Hematopoietic multipotent progenitor cell (in vitro differentiated cells): ENCODE results near the gene NOS2. TPM values are rescaled to one million over a fixed set of nuclear protein-coding genes. Genes with fewer than 3 reads are reported as not detected.

Experiments
- DNase-seq, 3 donors: peaks; one replicate each; pipeline ENCODE4 v3.0.0-alpha.2; 2011 to 2015; ENCODE audit warnings: low read depth in 2 of 3, low spot score in 2 of 3
- total RNA-seq: library from RNA; depleted of rRNA; stranded (reverse); fragments of >200 nt; gene quantifications from one replicate; pipeline ENCODE4 v1.2.3, GENCODE V29; 2012

The NOS2 gene
- total RNA-seq, 1 donor, result under 0.01 TPM

DNA sequence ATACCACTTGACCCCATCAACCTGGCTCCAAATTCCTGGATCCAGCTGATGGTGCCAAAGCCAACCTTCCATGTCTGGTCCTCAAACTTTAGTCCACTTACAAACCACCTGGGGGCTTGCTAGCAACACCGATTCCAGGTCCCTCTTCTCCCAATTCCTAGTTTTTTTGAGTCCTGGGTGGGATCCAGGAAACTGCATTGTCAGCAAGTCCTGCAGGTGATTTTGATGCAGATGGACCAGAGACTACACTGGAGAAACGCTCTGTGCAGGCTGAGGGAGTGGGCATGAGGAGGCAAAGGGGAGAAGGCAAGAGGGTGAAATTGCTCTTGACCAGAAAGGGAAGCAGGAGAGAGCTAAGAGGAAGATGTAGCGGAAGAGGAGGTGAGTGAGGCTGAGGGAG is 21.0 kb upstream of the NOS2 start:
- no peak for DNase-seq

DNA sequence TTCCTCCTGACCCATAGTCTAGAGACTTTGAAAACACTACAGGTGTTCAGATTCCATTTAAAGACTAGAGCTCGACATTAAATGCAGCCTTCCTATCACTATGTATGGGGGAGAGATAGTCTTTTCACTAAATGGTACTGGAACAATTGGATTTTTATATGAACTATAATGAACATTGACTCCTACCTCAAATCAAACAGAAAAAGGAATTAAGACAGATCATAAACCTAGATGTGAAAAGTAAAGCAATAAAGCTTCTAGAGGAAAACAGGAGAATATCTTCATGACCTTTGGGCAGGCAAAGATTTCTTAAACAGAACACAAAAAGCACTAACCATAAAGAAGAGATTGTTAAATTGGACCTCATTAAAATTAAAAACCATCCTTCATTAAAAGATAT is 18.8 kb upstream of the NOS2 start:
- no peak for DNase-seq

DNA sequence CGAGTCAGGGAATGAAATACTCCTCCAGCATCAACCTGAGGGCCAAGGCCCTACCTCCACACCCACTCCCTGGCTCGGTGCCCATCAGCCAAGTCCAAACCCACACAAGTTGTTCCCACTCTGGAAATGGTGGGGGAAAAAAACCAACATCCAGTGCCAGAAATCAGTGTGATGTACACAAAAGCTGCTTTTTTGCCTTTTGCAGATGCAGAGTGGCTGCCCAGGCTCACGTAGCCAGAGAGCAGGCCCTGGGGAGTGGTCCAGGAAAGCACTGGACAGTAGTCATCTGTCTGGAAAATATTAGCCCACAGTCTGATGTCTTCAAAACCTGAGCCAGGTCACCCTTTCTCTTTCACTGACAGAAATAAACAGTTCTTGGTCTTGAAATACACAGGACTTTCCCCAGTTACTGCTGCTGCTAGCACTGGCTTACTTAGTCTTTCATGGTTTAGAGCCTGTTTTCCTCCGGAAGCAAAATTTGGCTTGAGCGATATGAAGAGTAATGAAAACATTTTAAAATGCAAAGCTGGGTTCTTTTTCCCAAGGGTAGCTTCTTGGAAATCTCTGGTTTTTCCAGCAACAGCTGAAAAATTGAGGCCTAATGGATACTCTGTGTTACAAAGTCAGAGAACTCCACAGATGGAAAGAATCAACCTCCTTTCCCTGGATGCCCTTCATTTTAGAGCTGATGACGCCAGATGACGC is 18.2 kb upstream of the NOS2 start:
- DNase-seq, result no peak

DNA sequence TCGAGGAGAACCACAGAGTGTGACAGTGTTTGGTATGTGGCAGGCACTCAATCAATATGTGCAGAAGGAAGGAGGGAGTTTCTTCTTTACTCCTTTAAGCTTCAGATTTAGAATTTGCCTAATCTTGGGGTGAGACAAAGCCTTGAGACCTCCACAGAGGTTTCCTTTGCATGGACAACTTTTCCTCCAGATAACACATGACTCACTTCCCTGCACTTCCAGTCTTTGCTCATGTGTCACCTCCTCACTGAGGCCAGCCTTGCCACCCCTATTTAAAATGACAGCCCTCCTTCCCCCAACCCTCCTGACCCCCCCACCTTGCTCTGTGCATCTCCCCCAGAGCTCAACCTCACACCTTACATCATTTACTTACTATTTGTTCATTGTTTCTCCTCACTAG is 17.4 kb upstream of the NOS2 start:
- DNase-seq, result no peak

DNA sequence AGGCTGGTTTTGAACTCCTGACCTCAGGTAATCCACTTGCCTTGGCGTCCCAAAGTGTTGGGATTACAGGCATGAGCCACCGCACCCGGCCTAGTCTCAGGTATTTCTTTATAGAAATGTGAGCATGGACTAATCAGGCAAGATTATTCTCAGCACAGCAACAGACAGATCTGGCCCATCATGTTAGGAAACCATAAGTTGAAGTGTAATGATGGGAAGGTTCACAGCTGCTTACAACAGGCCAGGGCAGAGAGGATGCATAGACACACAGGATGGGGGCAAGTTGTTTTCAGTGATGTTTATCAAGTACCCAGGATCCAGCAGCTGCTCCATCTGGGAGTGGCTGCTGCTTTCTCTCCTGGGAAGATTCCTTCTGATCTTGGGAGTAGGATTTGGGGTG is 16.6 kb upstream of the NOS2 start:
- no peak for DNase-seq

DNA sequence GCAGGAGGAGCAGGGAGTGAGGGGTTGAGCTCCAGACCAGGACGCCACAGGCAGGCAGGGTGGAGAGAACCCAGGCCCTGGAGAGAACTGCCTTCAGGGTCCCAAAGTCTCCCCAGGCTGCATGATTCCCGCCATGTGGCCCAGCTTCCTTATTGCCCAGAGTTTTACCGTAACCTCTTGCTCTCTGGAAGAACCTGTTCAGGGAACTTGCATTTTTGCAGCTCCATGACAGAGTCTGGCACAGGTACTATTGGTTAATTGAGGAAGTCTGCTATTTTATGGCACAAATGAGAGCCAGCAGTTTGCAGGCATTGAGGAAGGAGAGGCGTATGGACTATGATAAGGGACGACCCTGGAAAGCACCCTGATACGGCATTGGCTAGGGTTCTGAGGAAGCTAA is 11.6 kb upstream of the NOS2 start:
- DNase-seq, result no peak

DNA sequence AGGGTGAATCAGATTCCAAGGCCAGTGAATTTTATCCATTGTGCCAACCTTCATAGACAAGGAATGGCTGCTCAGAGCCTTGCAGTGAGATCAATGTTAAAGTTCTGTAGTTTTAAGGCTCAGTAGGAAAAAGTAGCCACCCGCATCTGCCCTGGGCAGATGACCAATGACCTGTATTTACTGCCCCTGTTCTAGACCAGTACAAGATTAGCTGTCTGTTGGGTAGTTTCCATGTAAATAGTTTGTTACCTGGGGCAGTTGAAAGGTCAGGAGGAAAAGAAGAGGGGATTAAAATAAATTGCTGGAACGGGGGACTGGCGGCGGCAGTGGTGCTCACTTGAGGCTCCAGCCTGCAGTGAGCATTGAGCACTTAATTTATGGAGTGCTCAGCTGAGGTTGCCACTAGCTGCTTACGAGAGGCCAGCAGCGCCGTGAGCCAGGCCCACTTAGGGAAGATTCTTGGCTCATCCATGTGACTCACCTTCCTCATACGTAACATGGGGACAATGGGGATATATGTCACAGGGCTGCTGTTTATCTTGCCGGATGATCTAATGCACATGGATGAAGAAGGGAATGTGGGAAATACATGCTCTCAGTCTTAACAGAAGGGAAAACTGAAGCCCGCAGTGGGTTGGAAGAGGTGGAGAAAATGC is 10.7 kb upstream of the NOS2 start:
- DNase-seq, result no peak

DNA sequence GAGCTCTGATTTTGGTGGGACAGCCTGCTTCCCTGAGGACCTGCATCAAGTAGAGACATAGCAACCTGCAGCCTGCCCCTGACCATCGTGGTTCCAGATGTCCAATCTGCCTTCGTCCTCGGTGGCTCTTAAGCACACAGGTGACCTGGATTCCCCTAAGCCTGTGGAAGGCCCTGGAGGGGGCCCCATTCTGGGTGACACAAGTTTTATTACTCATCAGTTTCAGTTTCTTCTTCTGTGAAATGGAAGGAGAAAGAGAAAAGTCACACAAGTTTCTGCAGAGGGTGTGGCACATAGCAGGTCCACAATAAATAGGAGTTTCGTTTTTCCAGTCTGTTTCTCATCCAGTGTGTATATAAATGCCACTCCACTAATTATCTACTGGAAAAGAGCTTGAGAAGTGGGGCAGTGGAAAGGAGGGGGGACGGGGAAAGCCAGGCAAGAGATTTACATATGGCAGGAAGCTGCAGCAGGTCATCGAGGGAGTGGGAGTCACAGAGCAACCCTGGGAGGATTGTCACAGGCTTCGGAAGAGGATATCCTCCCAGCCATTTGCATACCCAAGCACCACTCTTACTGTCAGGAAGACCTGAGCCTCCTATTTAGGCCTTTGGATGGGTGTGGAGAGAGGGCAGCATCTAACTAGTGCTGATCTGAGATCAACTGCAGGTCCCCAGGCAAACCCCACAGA is 10.0 kb upstream of the NOS2 start:
- no peak for DNase-seq

DNA sequence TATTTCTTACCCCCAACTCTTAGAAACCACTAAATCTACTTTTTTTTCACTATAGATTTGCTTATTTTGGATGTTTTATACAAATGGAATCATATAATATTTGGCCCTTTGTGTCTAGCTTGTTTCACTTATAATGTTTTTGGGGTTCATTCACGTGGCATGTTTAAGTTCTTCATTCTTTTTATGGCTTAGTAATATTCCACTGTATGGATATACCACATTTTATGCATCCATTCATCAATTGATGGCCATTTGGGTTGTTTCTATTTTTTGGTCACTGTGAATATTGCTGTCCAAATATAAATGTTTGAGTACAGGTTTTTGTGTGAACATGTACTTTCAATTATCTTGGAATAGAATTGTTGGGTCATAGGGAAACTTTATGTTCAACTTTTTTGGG is 9.2 kb upstream of the NOS2 start:
- no peak for DNase-seq

DNA sequence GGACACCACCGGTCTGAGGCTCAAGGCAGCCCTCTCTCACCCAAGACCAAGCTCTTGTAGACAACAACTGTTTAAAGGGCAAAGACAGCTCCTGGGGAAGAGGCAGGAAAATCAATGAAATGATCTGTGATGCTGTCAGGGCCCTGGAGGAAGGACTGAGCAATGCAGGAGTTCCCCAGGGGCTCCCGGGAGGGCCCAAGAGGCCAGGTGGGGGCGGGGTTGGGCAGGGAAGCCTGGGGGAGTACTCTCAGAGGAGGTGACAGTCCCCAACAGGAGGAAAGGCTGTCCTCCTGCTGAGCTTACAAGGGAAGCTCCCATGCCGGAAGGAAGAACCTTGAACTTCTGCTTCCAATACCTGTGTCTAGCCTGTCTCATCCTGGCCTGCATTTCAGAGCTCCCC is 8.3 kb upstream of the NOS2 start:
- no peak for DNase-seq

DNA sequence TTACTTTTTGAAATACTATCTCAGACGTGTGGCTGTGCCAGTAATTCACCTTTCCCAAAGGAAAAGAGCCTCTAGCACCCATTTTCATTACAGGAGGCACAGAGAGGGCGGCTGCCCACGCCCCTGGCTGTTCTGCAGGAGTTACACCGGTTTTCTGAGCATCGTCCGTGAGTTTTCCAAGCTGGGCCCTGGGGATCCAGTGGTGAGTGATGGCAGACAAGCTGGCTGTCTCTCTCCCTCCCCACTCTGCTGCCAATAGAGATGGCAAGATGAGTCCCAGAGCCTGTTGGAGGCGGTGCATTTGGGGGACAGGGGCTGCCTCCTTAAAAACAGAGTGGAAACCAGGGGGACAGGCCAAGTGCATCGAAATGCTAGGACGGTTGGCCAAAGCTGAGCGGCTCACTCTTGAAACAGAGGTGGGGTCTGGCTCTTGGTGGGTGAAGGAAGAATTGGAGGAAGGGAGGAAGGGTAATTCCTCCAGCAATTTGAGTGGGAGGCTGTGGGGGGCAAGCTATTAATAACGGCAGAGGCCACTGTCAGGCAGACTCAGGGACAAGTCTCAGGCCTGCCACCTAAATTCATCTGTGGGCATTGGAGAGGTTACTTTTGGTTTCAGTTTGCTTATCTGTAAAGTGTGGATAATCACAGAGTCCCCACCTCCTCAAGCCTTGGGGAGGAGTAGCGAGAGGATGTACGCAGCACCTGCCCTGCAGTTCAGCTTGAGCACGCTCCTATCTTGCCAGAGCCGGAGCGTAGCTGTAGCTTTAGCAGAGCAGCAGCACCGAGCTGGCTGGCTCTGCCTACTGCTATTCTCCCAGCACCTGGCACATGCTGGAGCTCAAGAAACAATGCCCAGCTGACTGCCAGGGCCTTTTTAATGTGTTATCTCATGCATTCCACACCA is 7.5 kb upstream of the NOS2 start:
- DNase-seq, result peak; percentile 26 to 64 (median 47)

DNA sequence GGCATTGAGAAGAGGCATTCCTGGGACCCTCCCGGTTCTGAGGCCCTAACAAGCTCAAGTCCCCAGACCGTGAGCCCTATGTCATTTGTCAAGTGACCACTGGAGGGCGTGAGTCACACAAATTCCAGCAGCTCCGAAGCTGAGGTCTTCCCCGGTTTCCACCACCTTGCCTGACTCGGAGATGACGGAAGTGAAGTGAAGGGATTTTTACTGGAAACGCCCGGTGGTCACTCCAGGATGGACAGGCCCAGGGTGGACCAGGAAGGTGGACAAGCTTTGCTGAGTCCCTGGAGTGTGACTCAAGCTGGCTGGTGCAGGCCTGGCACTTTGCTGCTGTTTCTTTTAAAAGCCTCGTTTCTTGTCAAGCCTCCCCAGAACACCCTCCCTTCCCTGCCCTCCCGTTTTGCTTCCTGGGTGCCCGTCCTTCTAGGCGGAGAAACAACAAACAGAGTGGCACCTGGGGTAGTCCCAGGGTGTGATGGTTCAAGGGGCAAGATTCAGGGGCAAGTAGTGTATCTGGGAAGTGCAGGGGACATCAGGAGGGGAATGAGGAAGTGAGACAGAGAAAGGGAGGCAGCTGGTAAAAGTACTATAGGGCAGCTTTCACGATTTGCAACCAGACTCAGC is 5.3 kb upstream of the NOS2 start:
- peak; percentile 73 to 90 (median 80) for DNase-seq

DNA sequence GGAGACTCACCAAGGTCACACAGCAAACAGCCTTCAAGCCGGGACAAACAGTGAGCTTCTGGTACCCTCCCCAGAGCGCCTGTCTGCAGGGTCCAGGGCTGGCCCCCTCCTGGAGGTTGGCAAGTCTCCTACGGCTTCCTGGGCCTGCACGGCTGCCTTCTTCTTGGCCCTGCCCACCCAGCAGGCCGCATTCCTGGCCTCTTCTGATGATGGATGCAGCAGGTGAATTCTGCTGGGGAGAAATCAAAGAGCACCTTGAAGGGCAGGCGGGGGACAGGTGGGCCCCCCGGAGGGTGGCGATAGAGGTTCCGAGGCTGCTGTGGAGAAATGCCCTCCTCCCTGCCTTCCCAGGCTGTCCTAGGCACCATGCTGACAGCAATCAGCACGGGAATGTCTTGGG is 3.8 kb upstream of the NOS2 start:
- DNase-seq, result no peak

DNA sequence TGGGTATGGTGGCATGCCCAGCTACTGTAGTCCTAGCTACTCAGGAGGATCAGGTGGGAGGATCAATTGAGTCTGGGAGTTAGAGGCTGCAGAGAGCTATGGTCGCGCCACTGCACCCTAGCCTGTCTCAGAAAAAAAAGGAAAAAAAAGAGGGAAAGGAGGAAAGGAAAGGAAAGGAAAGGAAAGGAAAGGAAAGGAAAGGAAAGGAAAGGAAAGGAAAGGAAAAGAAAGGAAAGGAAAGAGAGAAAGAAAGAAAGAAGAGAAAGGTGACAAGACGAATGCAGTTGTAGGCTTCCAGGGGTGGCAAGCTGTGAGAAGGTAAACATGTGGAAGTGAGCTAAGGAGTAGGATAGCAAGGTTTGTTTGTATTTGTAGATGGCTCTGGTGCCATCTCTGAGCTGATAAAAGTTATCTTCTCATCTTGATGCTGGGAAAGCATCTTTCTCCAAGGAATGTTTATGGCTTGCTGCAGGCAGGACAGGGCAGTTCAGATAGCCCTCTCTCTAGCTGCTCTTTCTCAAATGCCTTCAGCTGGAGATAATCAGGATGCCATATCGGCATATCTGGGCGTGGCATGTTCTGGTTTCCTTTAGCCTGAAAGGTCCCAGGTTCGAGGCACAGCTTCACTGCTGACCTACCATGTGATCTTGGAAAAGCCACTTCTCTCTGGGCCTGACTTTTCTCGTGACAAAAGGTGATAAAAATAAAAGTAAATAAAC is 2.8 kb upstream of the NOS2 start:
- no peak for DNase-seq

DNA sequence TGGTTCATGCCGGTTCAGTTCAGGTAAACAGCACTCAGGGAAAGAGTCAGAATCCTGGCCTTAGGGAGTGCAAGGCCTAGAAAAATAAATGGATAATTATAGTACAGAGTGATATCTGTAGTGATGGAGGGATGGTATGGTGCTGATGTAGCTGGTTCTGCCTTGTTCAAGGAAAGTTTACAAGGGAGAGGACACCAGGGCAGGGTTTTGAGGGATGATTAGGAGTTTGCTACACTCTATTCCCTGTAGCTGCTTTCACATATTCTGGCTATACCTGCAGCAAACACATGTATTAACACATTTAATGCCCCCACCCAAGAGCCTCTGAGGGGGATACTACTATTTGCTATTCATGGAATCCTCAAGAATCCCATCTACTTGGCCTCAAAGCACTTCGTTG is 1.7 kb upstream of the NOS2 start:
- DNase-seq, result no peak

DNA sequence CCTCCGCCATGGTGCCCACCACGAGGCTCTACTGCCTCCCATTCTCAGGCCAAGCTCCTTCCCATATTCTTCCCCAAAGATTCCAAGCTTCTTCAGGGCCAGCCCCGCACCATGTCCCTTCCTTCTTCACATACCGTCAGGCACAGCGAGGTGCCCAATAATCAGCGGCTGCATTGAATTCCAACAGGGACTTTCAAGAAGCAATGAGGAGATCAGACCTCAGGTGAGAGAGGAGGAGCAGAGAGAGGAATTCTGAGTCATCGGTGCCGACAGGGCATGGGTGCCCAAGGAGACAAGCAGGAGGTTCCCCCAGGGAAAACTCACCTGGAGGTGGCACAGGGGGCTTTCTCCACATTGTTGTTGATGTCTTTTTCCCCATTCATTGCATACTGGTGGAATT is 2.0 kb downstream of the NOS2 start:
- no peak for DNase-seq

DNA sequence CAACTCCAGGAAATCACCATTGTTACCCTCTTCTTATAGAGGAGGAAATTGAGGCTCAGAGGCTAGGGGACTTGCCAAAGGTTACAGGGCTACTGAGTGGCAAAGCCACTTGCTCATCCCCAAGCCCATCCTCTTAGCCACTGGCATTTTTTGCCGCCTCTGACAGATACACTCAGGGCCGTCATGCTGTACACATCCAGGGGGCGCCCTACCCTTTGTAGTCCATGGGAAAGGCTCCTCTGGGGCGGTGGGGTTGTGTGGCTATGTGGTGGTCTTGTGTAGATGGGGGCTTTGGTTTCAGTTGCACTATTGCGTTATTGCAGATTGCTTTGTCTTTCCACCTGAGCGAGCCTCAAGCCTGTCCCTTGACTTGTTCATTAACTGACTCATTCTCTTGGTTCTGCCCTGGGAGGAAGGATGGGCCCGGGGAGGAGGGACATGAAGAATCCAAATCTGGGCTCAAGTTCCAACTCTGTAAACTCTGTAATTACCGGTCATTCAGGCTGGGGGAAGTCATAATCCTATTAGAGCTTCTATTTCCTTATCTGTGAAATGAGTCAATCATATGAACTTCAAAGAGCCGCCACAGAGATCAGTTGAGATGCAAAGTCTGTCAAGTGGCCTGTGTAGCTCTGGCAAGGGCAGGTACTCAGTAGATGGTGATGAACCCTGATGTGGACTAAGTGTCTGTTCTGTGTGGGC is 2.8 kb downstream of the NOS2 start:
- DNase-seq, result no peak

DNA sequence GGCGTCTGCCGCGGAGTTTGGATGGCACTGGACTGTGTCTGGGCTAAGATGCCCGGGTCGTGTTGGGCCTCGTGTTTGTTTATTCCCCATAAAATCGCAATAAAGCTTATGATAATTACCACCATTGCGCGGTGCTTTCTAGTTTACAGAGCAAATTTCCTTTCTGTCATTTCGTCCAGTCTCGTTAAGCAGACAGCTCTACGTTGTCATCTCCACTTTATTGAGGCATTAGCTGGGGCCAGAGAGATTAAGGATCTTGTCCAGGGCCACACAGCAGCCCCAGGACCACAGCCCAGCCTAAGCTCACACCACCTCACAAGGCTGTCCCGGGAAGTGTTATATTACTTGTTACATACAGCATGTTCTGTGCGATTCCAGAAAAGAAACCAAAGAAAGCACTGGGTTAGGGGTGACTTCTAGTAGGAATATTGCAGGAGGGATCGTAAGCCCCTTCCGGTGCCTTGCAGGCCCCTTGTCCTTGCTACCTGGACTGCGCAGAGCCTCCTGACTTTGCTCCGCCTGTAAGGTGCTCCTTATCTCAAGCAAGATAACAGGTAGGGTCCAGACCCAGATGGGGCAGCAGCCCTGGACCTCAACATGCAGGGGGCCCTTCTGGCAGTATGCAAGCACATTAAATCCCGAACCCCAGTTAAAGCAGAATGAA is 6.3 kb downstream of the NOS2 start:
- no peak for DNase-seq
